ENCODE data around the gene TPO. TPM values are rescaled to one million over a fixed set of nuclear protein-coding genes. Genes with fewer than 3 reads are reported as not detected.

TPO gene
- total RNA-seq, 1 experiment from 2014 or later, result not detected

DNA sequence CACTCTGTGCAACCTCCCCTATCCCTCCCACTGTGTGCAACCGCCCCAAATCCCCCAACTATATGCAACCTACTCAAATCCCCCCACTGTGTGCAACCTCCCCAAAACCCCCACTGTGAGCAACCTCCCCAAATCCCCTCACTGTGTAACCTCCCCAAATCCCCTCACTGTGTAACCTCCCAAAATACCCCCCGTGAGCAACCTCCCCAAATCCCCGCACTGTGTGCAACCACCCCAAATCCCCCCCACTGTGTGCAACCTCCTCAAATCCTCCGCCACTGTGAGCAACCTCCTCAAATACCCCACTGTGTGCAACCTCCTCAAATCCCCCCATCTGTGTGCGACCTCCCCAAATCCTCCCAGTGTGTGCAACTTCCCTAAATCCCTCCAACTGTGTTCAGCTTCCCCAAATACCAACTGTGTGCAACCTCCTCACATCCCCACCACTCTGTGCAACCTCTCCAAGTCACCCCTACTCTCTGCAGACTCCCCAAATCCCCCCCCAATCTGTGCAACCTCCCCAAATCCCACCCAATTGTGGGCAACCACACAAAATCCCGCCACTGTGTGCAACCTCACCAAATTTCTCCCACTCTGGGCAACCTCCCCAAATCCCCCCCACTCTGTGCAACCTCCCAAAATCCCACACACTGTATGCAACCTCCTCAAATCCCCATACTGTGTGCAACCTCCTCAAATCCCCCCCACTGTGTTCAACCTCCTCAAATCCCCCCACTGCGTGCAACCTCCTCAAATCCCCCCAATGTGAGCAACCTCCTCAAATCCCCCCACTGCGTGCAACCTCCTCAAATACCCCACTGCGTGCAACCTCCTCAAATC, 114.1 kb downstream of the TPO start:
- no peak for DNase-seq
- Mint-ChIP-seq H3K9me3 (ENCODE audit: low read depth, unreplicated experiment) (no peaks in the 10 kb centered on the region), H3K4me1 (ENCODE audit: low read depth, unreplicated experiment) (no peaks in the 10 kb centered on the region), H3K36me3 (ENCODE audit: insufficient read depth, unreplicated experiment) (no peaks in the 10 kb centered on the region), H3K4me3 (ENCODE audit: low read depth, unreplicated experiment) (no peak overlapping the region), H3K27me3 (ENCODE audit: unreplicated experiment) (no peaks in the 10 kb centered on the region), H3K27ac (ENCODE audit: unreplicated experiment) (no peak overlapping the region)
- TF ChIP-seq, protein P1, sequence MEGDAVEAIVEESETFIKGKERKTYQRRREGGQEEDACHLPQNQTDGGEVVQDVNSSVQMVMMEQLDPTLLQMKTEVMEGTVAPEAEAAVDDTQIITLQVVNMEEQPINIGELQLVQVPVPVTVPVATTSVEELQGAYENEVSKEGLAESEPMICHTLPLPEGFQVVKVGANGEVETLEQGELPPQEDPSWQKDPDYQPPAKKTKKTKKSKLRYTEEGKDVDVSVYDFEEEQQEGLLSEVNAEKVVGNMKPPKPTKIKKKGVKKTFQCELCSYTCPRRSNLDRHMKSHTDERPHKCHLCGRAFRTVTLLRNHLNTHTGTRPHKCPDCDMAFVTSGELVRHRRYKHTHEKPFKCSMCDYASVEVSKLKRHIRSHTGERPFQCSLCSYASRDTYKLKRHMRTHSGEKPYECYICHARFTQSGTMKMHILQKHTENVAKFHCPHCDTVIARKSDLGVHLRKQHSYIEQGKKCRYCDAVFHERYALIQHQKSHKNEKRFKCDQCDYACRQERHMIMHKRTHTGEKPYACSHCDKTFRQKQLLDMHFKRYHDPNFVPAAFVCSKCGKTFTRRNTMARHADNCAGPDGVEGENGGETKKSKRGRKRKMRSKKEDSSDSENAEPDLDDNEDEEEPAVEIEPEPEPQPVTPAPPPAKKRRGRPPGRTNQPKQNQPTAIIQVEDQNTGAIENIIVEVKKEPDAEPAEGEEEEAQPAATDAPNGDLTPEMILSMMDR (IDR thresholded peaks at IDR 0.05; ENCODE audit: unreplicated experiment), result no peak
- intact Hi-C loops (cut with micrococcal nuclease; ENCODE audit: unreplicated experiment), result no loop called here
- CTCF ChIA-PET, result no interaction called here
- no TSS peak for BruUV-seq (replicated peaks)

- H3K4me3 Mint-ChIP-seq (ENCODE audit: low read depth, unreplicated experiment), result no peak overlapping the region
- intact Hi-C loops (cut with micrococcal nuclease; ENCODE audit: unreplicated experiment), result no loop called here
- CTCF ChIA-PET, result no interaction called here
- no peaks in the 10 kb centered on the region for H3K27me3 Mint-ChIP-seq (ENCODE audit: unreplicated experiment)
- no peak for DNase-seq
- no TSS peak for BruUV-seq (replicated peaks)
- H3K27ac Mint-ChIP-seq (ENCODE audit: unreplicated experiment), result no peak overlapping the region
- TF ChIP-seq, protein P1 (IDR thresholded peaks at IDR 0.05; ENCODE audit: unreplicated experiment), result no peak
- no peaks in the 10 kb centered on the region for H3K36me3 Mint-ChIP-seq (ENCODE audit: insufficient read depth, unreplicated experiment)
- H3K9me3 Mint-ChIP-seq (ENCODE audit: low read depth, unreplicated experiment), result no peaks in the 10 kb centered on the region
- no peaks in the 10 kb centered on the region for H3K4me1 Mint-ChIP-seq (ENCODE audit: low read depth, unreplicated experiment)
Measured at GRCh38 chr2:1528273-1529064, 115.2 kb downstream of the TPO start.

- no TSS peak for BruUV-seq (replicated peaks)
- no peaks in the 10 kb centered on the region for H3K4me1 Mint-ChIP-seq (ENCODE audit: low read depth, unreplicated experiment)
- TF ChIP-seq, protein P1 (IDR thresholded peaks at IDR 0.05; ENCODE audit: unreplicated experiment), result no peak
- CTCF ChIA-PET, result no interaction called here
- no peak overlapping the region for H3K4me3 Mint-ChIP-seq (ENCODE audit: low read depth, unreplicated experiment)
- DNase-seq, result no peak
- H3K27ac Mint-ChIP-seq (ENCODE audit: unreplicated experiment), result no peak overlapping the region
- H3K9me3 Mint-ChIP-seq (ENCODE audit: low read depth, unreplicated experiment), result peaks cover 6% of the 10 kb centered on the region
- intact Hi-C loops (cut with micrococcal nuclease; ENCODE audit: unreplicated experiment), result no loop called here
- no peaks in the 10 kb centered on the region for H3K36me3 Mint-ChIP-seq (ENCODE audit: insufficient read depth, unreplicated experiment)
- H3K27me3 Mint-ChIP-seq (ENCODE audit: unreplicated experiment), result no peaks in the 10 kb centered on the region
Measured at GRCh38 chr2:1538663-1539062, 125.4 kb downstream of the TPO start.

DNA sequence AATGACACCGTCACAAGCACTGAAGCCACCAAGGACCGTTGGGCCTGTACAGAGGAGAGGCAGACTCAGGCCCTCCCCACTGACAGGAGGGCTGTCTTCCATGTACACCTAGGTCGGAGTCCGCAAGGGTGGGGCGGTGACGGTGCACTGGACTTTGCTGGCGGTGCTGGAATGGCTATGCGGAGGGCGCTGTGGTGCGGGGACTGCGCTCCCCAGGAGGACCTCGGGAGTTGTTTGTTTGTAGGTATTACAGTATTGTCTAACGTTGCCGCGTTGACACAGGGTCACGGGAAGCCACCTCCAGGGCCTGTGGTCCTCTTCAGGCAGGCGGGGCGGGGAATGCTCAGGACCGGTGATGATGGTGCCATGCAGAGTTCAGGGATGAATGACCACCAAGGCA, 126.2 kb downstream of the TPO start:
- Mint-ChIP-seq H3K4me1 (ENCODE audit: low read depth, unreplicated experiment) (no peaks in the 10 kb centered on the region), H3K27ac (ENCODE audit: unreplicated experiment) (no peak overlapping the region), H3K36me3 (ENCODE audit: insufficient read depth, unreplicated experiment) (no peaks in the 10 kb centered on the region), H3K9me3 (ENCODE audit: low read depth, unreplicated experiment) (peaks cover 6% of the 10 kb centered on the region), H3K4me3 (ENCODE audit: low read depth, unreplicated experiment) (no peak overlapping the region), H3K27me3 (ENCODE audit: unreplicated experiment) (no peaks in the 10 kb centered on the region)
- no TSS peak for BruUV-seq (replicated peaks)
- no peak for DNase-seq
- TF ChIP-seq, protein P1 (IDR thresholded peaks at IDR 0.05; ENCODE audit: unreplicated experiment), result no peak
- CTCF ChIA-PET, result no interaction called here
- intact Hi-C loops (cut with micrococcal nuclease; ENCODE audit: unreplicated experiment), result no loop called here

All from Calu3 (cell line).